SH-SY5Y (cell line): ENCODE data around the gene TCEA3.

Experiments
- GATA2 ChIP-seq: IDR thresholded peaks from 2 replicates; pipeline ENCODE4 v1.6.1; 2011; ENCODE audit warnings: mild to moderate bottlenecking, low read depth, low read length
- GATA3 ChIP-seq: IDR thresholded peaks from 2 replicates; pipeline ENCODE4 v1.6.1; 2011; ENCODE audit warnings: low read depth, mild to moderate bottlenecking, low read length, moderate library complexity

Gene TCEA3

GRCh38 chr1:23331713-23332112, 92.8 kb downstream of the TCEA3 start:
- no peak for TF ChIP-seq GATA3
- TF ChIP-seq GATA2, result no peak
